Retinal pigment epithelial cell (primary cell): ENCODE results near the gene ITGB7.

Experiments used
- DNase-seq: peaks from one replicate; pipeline ENCODE4 v3.0.0-alpha.2; 2010; ENCODE audit warnings: low read depth
- H3K4me3 ChIP-seq: 2 replicates; pipeline ENCODE4 v1.5.1; 2011; ENCODE audit warnings: mild to moderate bottlenecking, low read length, control low read depth, moderate library complexity
- CTCF ChIP-seq: conservative IDR thresholded peaks from 2 replicates; pipeline ENCODE4 v1.5.1; 2011; ENCODE audit warnings: low read depth, low read length, control low read depth, inconsistent platforms

Gene ITGB7

GRCh38 chr12:53245286-53245685, 38.2 kb upstream of the ITGB7 start:
- no peak for DNase-seq
- H3K4me3 ChIP-seq, result no peak overlapping the region
- no peak for TF ChIP-seq CTCF

GRCh38 chr12:53244337-53244736, 37.3 kb upstream of the ITGB7 start:
- no peak overlapping the region for H3K4me3 ChIP-seq
- no peak for TF ChIP-seq CTCF
- DNase-seq, result no peak

- no peak overlapping the region for H3K4me3 ChIP-seq
- TF ChIP-seq CTCF, result no peak
- DNase-seq, result no peak
These were observed 34.8 kb upstream of the ITGB7 start for GRCh38 chr12:53241623-53242412.

- H3K4me3 ChIP-seq, result no peak overlapping the region
- no peak for DNase-seq
- no peak for TF ChIP-seq CTCF
These were observed 32.7 kb upstream of the ITGB7 start for GRCh38 chr12:53239643-53240258.

GRCh38 chr12:53236443-53237111, 29.5 kb upstream of the ITGB7 start:
- no peak overlapping the region for H3K4me3 ChIP-seq
- TF ChIP-seq CTCF, result no peak
- no peak for DNase-seq

GRCh38 chr12:53235742-53236442, 28.8 kb upstream of the ITGB7 start:
- no peak overlapping the region for H3K4me3 ChIP-seq
- TF ChIP-seq CTCF, result no peak
- no peak for DNase-seq
